ENCODE measurements around the gene TCF7L2.

The TCF7L2 gene

GRCh38 chr10:113067501-113067900 is 117.5 kb downstream of the TCF7L2 start:
- no peak for DNase-seq (ENCODE audit: low spot score)

- DNase-seq (ENCODE audit: low spot score) = no peak
Observed at GRCh38 chr10:113068178-113068890, 118.3 kb downstream of the TCF7L2 start.

- no peak for DNase-seq (ENCODE audit: low spot score)
Observed at GRCh38 chr10:113069595-113069994, 119.5 kb downstream of the TCF7L2 start.

GRCh38 chr10:113071446-113071845 is 121.4 kb downstream of the TCF7L2 start:
- no peak for DNase-seq (ENCODE audit: low spot score)

- peak; percentile 88 for DNase-seq (ENCODE audit: low spot score)
Observed at GRCh38 chr10:113073549-113074189, 123.6 kb downstream of the TCF7L2 start.

GRCh38 chr10:113076949-113077348 is 126.9 kb downstream of the TCF7L2 start:
- DNase-seq (ENCODE audit: low spot score) = no peak

- DNase-seq (ENCODE audit: low spot score) = no peak
Observed at GRCh38 chr10:113078282-113078907, 128.3 kb downstream of the TCF7L2 start.

GRCh38 chr10:113080061-113080924 is 130.2 kb downstream of the TCF7L2 start:
- DNase-seq (ENCODE audit: low spot score) = no peak

- no peak for DNase-seq (ENCODE audit: low spot score)
Observed at GRCh38 chr10:113080925-113081229, 130.8 kb downstream of the TCF7L2 start.

- no peak for DNase-seq (ENCODE audit: low spot score)
Observed at GRCh38 chr10:113084031-113084430, 134.0 kb downstream of the TCF7L2 start.

- DNase-seq (ENCODE audit: low spot score) = no peak
Observed at GRCh38 chr10:113085776-113086175, 135.7 kb downstream of the TCF7L2 start.

- no peak for DNase-seq (ENCODE audit: low spot score)
Observed at GRCh38 chr10:113086282-113086681, 136.2 kb downstream of the TCF7L2 start.

- DNase-seq (ENCODE audit: low spot score) = peak; percentile 87
Observed at GRCh38 chr10:113087165-113088029, 137.3 kb downstream of the TCF7L2 start.

- no peak for DNase-seq (ENCODE audit: low spot score)
Observed at GRCh38 chr10:113088194-113088593, 138.1 kb downstream of the TCF7L2 start.

GRCh38 chr10:113089551-113089950 is 139.5 kb downstream of the TCF7L2 start:
- DNase-seq (ENCODE audit: low spot score) = no peak

- DNase-seq (ENCODE audit: low spot score) = no peak
Observed at GRCh38 chr10:113091920-113092319, 141.9 kb downstream of the TCF7L2 start.

GRCh38 chr10:113093188-113094113 is 143.4 kb downstream of the TCF7L2 start:
- no peak for DNase-seq (ENCODE audit: low spot score)

GRCh38 chr10:113094114-113094486 is 144.1 kb downstream of the TCF7L2 start:
- DNase-seq (ENCODE audit: low spot score) = no peak

- no peak for DNase-seq (ENCODE audit: low spot score)
Observed at GRCh38 chr10:113095419-113096127, 145.5 kb downstream of the TCF7L2 start.
